GM15510 (cell line): ENCODE measurements around the gene KCNIP4.

Experiments
- POLR2A ChIP-seq: IDR thresholded peaks from 3 replicates; pipeline ENCODE4 v1.6.1; 2011; ENCODE audit warnings: borderline replicate concordance; ENCODE audit not compliant: insufficient read length; ENCODE audit errors: extremely low read depth

The KCNIP4 gene

GRCh38 chr4:20960291-20960690, 988.3 kb downstream of the KCNIP4 start:
- no peak for TF ChIP-seq POLR2A

GRCh38 chr4:20954541-20954940, 994.0 kb downstream of the KCNIP4 start:
- TF ChIP-seq POLR2A: no peak

- no peak for TF ChIP-seq POLR2A
Measured at GRCh38 chr4:20944961-20945360, 1003.6 kb downstream of the KCNIP4 start.

DNA sequence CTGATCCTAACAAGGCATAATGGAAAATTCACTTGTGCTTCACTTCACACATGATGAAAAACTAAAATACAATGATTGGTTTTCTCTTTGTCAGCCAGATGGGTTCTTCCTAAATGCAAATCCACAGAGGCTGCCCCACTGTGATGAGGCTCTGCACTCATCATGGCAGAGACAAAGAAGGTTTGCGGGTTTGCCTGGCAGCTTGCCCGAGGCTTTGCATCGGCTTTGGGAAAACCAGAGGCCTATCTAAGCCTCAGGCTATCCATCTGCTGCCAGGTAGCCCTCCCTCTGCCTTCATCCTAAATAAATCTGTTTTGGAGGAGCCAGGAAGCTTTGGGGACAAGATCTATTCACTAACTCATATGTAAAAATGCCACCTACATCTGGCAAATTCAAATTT, 1004.1 kb downstream of the KCNIP4 start:
- no peak for TF ChIP-seq POLR2A

DNA sequence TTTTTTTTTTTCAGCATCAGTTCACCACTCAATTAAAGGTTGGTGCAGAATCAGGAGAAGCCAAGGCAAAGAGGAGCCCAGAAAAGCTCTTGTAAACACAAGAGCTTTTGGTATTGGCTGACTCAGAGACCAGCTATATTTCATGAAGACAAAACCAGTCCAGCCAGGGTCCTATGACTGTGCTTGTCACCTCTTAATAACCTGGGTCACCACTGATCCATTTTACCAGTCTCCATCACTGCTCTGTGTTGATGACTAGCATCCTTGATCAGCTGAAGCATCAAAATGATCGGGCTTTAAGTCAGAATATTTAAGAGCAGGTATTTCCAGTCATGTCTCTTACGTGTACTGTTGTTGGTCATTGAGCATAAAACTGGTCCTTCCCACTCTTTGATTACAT, 1010.4 kb downstream of the KCNIP4 start:
- no peak for TF ChIP-seq POLR2A

- no peak for TF ChIP-seq POLR2A
Measured at GRCh38 chr4:20926529-20926928, 1022.0 kb downstream of the KCNIP4 start.

GRCh38 chr4:20925176-20925575, 1023.4 kb downstream of the KCNIP4 start:
- TF ChIP-seq POLR2A: no peak

DNA sequence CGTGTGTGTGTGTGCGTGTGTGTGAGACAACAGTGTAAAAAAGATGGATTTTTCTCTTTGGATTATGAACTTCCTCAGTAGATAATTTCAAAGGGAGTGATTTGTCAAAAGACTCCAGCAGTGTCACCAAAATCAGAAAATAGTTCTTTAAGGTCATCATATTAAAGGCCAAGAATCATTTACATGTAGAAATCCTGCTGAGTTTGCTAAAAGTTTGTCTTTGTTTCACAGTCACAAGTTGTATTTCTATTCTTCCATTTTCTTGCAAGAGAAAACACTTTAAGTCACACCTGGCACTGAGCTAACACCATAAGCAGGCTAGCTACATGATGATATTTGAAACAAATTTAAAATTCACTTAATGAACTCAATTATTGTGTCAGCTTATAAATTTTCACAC, 1025.6 kb downstream of the KCNIP4 start:
- no peak for TF ChIP-seq POLR2A

GRCh38 chr4:20916106-20916505, 1032.5 kb downstream of the KCNIP4 start:
- no peak for TF ChIP-seq POLR2A

DNA sequence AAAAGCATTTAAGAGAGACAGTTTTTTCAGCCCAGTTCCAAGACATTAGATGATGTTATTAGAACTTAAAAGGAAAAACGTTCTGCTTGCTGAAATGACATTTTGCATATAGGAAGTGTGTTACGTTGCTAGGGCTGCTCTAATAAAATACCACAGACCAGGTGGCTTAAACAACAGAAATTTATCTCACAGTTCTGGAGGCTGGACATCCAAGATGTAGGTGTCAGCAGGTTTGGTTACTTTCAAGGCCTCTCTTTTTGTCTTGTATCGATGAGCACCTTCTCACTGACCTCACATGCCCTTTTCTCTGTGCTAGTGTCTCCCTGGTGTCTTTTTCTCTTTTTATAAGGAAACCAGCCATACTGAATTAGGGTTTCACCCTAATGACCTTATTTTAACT, 1043.6 kb downstream of the KCNIP4 start:
- TF ChIP-seq POLR2A: no peak

GRCh38 chr4:20901851-20902250, 1046.7 kb downstream of the KCNIP4 start:
- TF ChIP-seq POLR2A: no peak

- TF ChIP-seq POLR2A: no peak
Measured at GRCh38 chr4:20899591-20899990, 1049.0 kb downstream of the KCNIP4 start.

DNA sequence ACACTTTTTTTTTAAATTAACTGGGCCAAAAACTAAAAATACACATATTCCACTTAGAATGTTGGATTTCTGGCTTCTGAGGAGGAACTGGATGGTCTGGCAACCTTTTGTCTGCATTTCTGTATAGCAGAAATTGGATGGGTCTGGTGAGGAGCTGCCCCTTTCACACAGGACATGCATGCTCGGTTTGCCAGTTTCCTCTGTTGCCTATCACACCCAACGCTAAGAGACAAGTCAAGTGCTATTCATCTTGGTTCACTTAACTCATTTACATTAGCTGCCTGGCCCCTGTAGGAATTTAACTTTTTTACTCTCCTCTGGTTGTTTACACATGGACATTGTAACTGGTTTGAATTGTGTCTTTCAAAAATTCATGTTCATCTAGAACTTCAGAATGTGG, 1052.6 kb downstream of the KCNIP4 start:
- TF ChIP-seq POLR2A: no peak

DNA sequence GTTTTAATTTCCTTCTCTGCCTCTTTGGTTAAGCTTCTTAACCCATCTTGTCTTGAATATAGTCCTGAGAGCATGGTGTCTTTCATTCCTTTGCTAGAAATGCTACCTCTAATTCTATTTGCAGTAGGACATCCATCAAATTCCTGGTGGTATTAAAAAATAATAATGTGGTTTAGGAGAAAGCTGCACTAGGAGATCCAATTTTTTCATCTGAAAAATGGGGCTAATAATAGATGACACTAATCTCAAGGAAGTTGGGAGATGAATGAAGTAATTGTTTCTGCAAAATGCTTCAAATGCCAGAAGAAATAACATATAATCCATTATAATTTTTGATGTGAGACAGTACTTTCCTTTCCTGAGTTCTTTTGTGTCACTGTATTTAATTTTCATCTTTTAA, 1053.4 kb downstream of the KCNIP4 start:
- no peak for TF ChIP-seq POLR2A

GRCh38 chr4:20890761-20891160, 1057.8 kb downstream of the KCNIP4 start:
- no peak for TF ChIP-seq POLR2A

GRCh38 chr4:20889901-20890300, 1058.7 kb downstream of the KCNIP4 start:
- TF ChIP-seq POLR2A: no peak

DNA sequence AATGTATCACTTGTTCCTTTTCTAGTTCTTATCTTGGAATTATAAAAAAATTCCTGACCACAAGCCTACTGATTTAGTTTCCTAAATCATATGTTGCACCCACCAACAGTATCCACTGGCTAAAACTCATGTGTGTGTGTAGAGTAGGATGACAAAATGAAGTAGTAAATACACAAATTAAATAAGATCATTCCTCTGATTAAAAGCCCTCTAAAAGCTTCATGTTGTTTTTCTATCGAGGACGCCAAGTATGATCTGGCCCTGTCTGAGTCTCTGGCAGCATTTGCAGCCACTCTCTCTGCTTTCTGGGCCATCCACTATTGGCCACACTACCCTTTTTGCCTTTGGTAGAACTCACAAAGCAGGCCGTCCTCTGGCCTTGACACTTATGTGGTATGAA, 1064.9 kb downstream of the KCNIP4 start:
- no peak for TF ChIP-seq POLR2A

GRCh38 chr4:20883231-20883630, 1065.3 kb downstream of the KCNIP4 start:
- no peak for TF ChIP-seq POLR2A

DNA sequence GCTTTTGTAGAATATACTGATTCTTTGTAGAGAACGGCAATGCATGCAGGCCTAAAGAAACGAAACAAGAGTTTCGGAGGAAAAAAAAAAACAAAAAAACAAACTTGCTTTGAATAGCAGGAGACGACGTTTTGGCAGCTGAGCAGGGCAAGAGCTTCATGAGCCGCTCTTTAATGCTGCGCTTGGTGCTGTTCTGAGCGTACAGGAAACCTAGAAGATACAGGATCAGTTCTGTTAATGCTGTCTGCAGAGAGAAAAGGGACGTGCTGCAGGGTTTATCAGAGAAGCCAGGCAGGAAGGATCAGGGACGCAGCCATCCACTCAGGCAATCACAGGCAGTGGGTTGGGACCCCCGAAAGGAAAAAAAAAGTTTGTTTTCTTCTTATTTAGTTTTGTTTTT, 1066.1 kb downstream of the KCNIP4 start:
- no peak for TF ChIP-seq POLR2A

GRCh38 chr4:20881658-20882057, 1066.9 kb downstream of the KCNIP4 start:
- TF ChIP-seq POLR2A: no peak
